IMR-90 (cell line): Measurements from ENCODE around the gene DENND2D. TPM values are rescaled to one million over a fixed set of nuclear protein-coding genes. Genes with fewer than 3 reads are reported as not detected.

ENCODE experiments used
- CTCF ChIP-seq: conservative IDR thresholded peaks from 2 replicates; pipeline ENCODE4 v1.5.1; 2012; ENCODE audit warnings: mild to moderate bottlenecking, low read depth, low read length, improper control_type of control experiment
- MXI1 ChIP-seq: IDR thresholded peaks from 2 replicates; pipeline ENCODE4 v1.6.1; 2012; ENCODE audit warnings: low read depth, mild to moderate bottlenecking, low read length, moderate library complexity, borderline replicate concordance
- NFE2L2 ChIP-seq: fragments of 150-350 bp; IDR thresholded peaks from 2 replicates; pipeline ENCODE4 v1.6.1; 2016; ENCODE audit warnings: low read depth, mild to moderate bottlenecking, low read length
- polyA plus RNA-seq, 3 experiments: library from polyadenylated mRNA; depleted of rRNA; stranded (reverse); fragments of >200 nt; gene quantifications; 2 replicates each; pipeline ENCODE4 v1.2.3, GENCODE V29; 2012; ENCODE audit warnings: low replicate concordance in 1 of 3
- total RNA-seq: library from RNA; depleted of rRNA; stranded (reverse); fragments of >200 nt; gene quantifications from 2 replicates; pipeline ENCODE4 v1.2.3, GENCODE V29; 2012

Gene DENND2D
- total and polyA plus RNA-seq, 2 of the 4 experiments (the other 2 are of a cell fraction): 0.86 to 0.90 TPM

GRCh38 chr1:111203681-111204200 lies 3.3 kb upstream of the DENND2D start (continued):
- TF ChIP-seq CTCF (no peak), MXI1 (no peak), NFE2L2 (no peak)
